HK-2 (cell line): Measurements from ENCODE around the gene IL20RB.
"Not testable (repeated sequence)": the region's sequence is repeated elsewhere in the genome, so short reads cannot be mapped to it uniquely, and the experiment has no call there.

ENCODE experiments used
- DNase-seq: peaks from one replicate; pipeline ENCODE4 v3.0.0-alpha.2; 2018; ENCODE audit not compliant: unreplicated experiment

Gene IL20RB

GRCh38 chr3:136943436-136943835, 14.3 kb upstream of the IL20RB start:
- no peak for DNase-seq

GRCh38 chr3:136946978-136947377, 10.8 kb upstream of the IL20RB start:
- no peak for DNase-seq

- DNase-seq: no peak
Observed at GRCh38 chr3:136947477-136947876, 10.3 kb upstream of the IL20RB start.

GRCh38 chr3:136949146-136949545, 8.6 kb upstream of the IL20RB start:
- DNase-seq: no peak

GRCh38 chr3:136949708-136950107, 8.1 kb upstream of the IL20RB start:
- no peak for DNase-seq

GRCh38 chr3:136950623-136951022, 7.2 kb upstream of the IL20RB start:
- no peak for DNase-seq

- DNase-seq: no peak
Observed at GRCh38 chr3:136952292-136952691, 5.5 kb upstream of the IL20RB start.

GRCh38 chr3:136954251-136954650, 3.5 kb upstream of the IL20RB start:
- DNase-seq: no peak

- DNase-seq: no peak
Observed at GRCh38 chr3:136954980-136955780, 2.6 kb upstream of the IL20RB start.

- DNase-seq: peak; percentile 34
Observed at GRCh38 chr3:136955813-136956212, 2.0 kb upstream of the IL20RB start.

GRCh38 chr3:136956971-136957370, 812 bp upstream of the IL20RB start:
- no peak for DNase-seq

GRCh38 chr3:136958939-136959338, 1.2 kb downstream of the IL20RB start:
- no peak for DNase-seq

- no peak for DNase-seq
Observed at GRCh38 chr3:136959599-136959998, 1.8 kb downstream of the IL20RB start.

GRCh38 chr3:136960838-136961836, 3.4 kb downstream of the IL20RB start:
- peak; percentile 57 for DNase-seq

- no peak for DNase-seq
Observed at GRCh38 chr3:136962927-136963326, 5.1 kb downstream of the IL20RB start.

- DNase-seq: not testable (repeated sequence)
Observed at GRCh38 chr3:136969539-136969938, 11.8 kb downstream of the IL20RB start.

GRCh38 chr3:136973352-136973751, 15.6 kb downstream of the IL20RB start:
- DNase-seq: no peak

GRCh38 chr3:136974670-136975069, 16.9 kb downstream of the IL20RB start:
- no peak for DNase-seq

- no peak for DNase-seq
Observed at GRCh38 chr3:136979204-136979603, 21.4 kb downstream of the IL20RB start.

- no peak for DNase-seq
Observed at GRCh38 chr3:136979684-136980083, 21.9 kb downstream of the IL20RB start.

- no peak for DNase-seq
Observed at GRCh38 chr3:136982033-136982432, 24.2 kb downstream of the IL20RB start.

GRCh38 chr3:136982520-136983138, 24.8 kb downstream of the IL20RB start:
- DNase-seq: no peak
